Activated T-helper 2 cell treated with anti-CD3 and anti-CD28 coated beads, Interferon-gamma antibody, Interleukin-2, Interleukin-4, amounts not matched to agents 10 μg/mL and 5 μg/mL and 100 μg/mL, durations not matched to agents 14 hours and 24 hours and 36 hours (primary cell): Measurements from ENCODE around the gene CLHC1. TPM values are rescaled to one million over a fixed set of nuclear protein-coding genes. Genes with fewer than 3 reads are reported as not detected.

Experiments
- total RNA-seq: library from RNA; stranded (reverse); gene quantifications from 2 replicates; pipeline ENCODE4 v1.2.3, GENCODE V29; 2022

CLHC1 gene
- total RNA-seq, 1 donor from 2014 or later: 12.0 TPM

Other genes with a start within 250 kb of the CLHC1 start
- 91.2 and 93.3 TPM in 2 replicates for gene RTN4, start 181.8 kb downstream of the CLHC1 start, total RNA-seq
- gene RPS27A, start 395 bp upstream of the CLHC1 start, total RNA-seq: 1,030 and 1,063 TPM in 2 replicates
- gene MTIF2, start 36.9 kb upstream of the CLHC1 start, total RNA-seq: 40.2 and 42.7 TPM in 2 replicates
- 19.0 and 19.8 TPM in 2 replicates for gene CCDC88A, start 187.6 kb upstream of the CLHC1 start, total RNA-seq